Neural progenitor cell (in vitro differentiated cells): ENCODE measurements around the gene BRD2.

Source experiments
- CTCF ChIP-seq: fragments of 200-600 bp; sonication (generic); IDR thresholded peaks from 2 replicates; pipeline ENCODE4 v1.5.1; 2017; ENCODE audit warnings: antibody characterized with exemption, mild to moderate bottlenecking
- EZH2 ChIP-seq: fragments of 200-600 bp; sonication (generic); IDR thresholded peaks from 2 replicates; pipeline ENCODE4 v1.6.1; 2017; ENCODE audit warnings: antibody characterized with exemption, mild to moderate bottlenecking, moderate library complexity

GRCh38 chr6:32970413-32971241 is 2.2 kb downstream of the BRD2 start:
- no peak for TF ChIP-seq EZH2
- no peak for TF ChIP-seq CTCF
